HepG2 (cell line): ENCODE data around the gene CMIP. TPM values are rescaled to one million over a fixed set of nuclear protein-coding genes. Genes with fewer than 3 reads are reported as not detected.
A peak's percentile ranks its signal among the peaks of the same experiment; 100 is the strongest.

Experiments
- ATF7 ChIP-seq, 2 experiments: fragments of 450-650 bp in 1 of 2; sonication (generic) in 1 of 2; formaldehyde crosslinking in 1 of 2; IDR thresholded peaks; 2 replicates each; pipeline versions ENCODE4 v1.4.0 to v1.6.1; 2016 to 2020; ENCODE audit warnings: antibody characterized with exemption in 1 of 2, mild to moderate bottlenecking in 1 of 2, missing genetic modification reagents in 1 of 2
- BORCS8-MEF2B ChIP-seq: sonication (generic); formaldehyde crosslinking; IDR thresholded peaks from 2 replicates; pipeline ENCODE4 v1.8.0; 2022; ENCODE audit warnings: mild to moderate bottlenecking, missing genetic modification reagents
- E2F5 ChIP-seq: sonication (generic); formaldehyde crosslinking; conservative IDR thresholded peaks from 2 replicates; pipeline ENCODE4 v1.4.0; 2020; ENCODE audit warnings: missing genetic modification reagents
- GMEB1 ChIP-seq: sonication (generic); formaldehyde crosslinking; IDR thresholded peaks from 2 replicates; pipeline ENCODE4 v1.5.1; 2020; ENCODE audit warnings: missing genetic modification reagents, mild to moderate bottlenecking, borderline replicate concordance
- ISL2 ChIP-seq: sonication (generic); formaldehyde crosslinking; IDR thresholded peaks from 2 replicates; pipeline ENCODE4 v1.5.0; 2020; ENCODE audit warnings: missing genetic modification reagents
- MED1 ChIP-seq: sonication (generic); formaldehyde crosslinking; IDR thresholded peaks from 2 replicates; pipeline ENCODE4 v1.4.0; 2020; ENCODE audit warnings: missing genetic modification reagents
- MLLT10 ChIP-seq: sonication (generic); formaldehyde crosslinking; IDR thresholded peaks from 2 replicates; pipeline ENCODE4 v1.4.0; 2020; ENCODE audit warnings: missing genetic modification reagents
- RARG ChIP-seq: sonication (generic); formaldehyde crosslinking; IDR thresholded peaks from 2 replicates; pipeline ENCODE4 v1.4.0; 2020; ENCODE audit warnings: low read depth, mild to moderate bottlenecking, missing genetic modification reagents
- SATB2 ChIP-seq: sonication (generic); formaldehyde crosslinking; IDR thresholded peaks from 2 replicates; pipeline ENCODE4 v1.5.0; 2020; ENCODE audit warnings: missing genetic modification reagents
- TFDP2 ChIP-seq: sonication (generic); formaldehyde crosslinking; IDR thresholded peaks from 2 replicates; pipeline ENCODE4 v1.4.0; 2020; ENCODE audit warnings: missing genetic modification reagents
- XRCC5 ChIP-seq: fragments of 200-400 bp; formaldehyde crosslinking; optimal IDR thresholded peaks from 2 replicates; pipeline ENCODE3; 2017; ENCODE audit warnings: mild to moderate bottlenecking, low read length
- ZNF350 ChIP-seq: sonication (generic); formaldehyde crosslinking; IDR thresholded peaks from 2 replicates; pipeline ENCODE4 v1.4.0; 2020; ENCODE audit warnings: mild to moderate bottlenecking, low read depth, missing genetic modification reagents, borderline replicate concordance
- ZNF430 ChIP-seq: sonication (generic); formaldehyde crosslinking; IDR thresholded peaks from 2 replicates; pipeline ENCODE4 v1.9.0; 2021; ENCODE audit warnings: mild to moderate bottlenecking, missing genetic modification reagents
- ZNF768 ChIP-seq: sonication (generic); formaldehyde crosslinking; IDR thresholded peaks from 2 replicates; pipeline ENCODE4 v1.4.0; 2020; ENCODE audit warnings: missing genetic modification reagents
- ZNF788 ChIP-seq: sonication (generic); formaldehyde crosslinking; IDR thresholded peaks from 2 replicates; pipeline ENCODE4 v1.5.0; 2020; ENCODE audit warnings: mild to moderate bottlenecking, missing genetic modification reagents, borderline replicate concordance
- ZNF839 ChIP-seq: sonication (generic); formaldehyde crosslinking; IDR thresholded peaks from 2 replicates; pipeline ENCODE4 v1.4.0; 2020; ENCODE audit warnings: missing genetic modification reagents, mild to moderate bottlenecking, borderline replicate concordance
- polyA plus RNA-seq, 8 experiments: library from polyadenylated mRNA; depleted of rRNA in 3 of 8; stranded (reverse) in 7 of 8; unstranded in 1 of 8; fragments of >200 nt; fragmentation: Illumina TruSeq in 4 of 8; extraction: Trizol in 4 of 8; gene quantifications; 2 replicates each; pipeline versions ENCODE4 v1.2.1 to v1.2.3, GENCODE V29; 2011 to 2016; ENCODE audit warnings: low read depth in 4 of 8, missing spikeins in 1 of 8, mixed read lengths in 1 of 8; ENCODE audit not compliant: insufficient read depth in 1 of 8
- total RNA-seq, 5 experiments: library from RNA; depleted of rRNA; stranded (reverse); fragments of >200 nt; fragmentation: Illumina TruSeq; extraction: Trizol; gene quantifications; 2 replicates each; pipeline ENCODE4 v1.2.3, GENCODE V29; 2016; ENCODE audit warnings: low read depth in 1 of 5
- TF ChIP-seq, protein P1 (sequence below): sonication (generic); formaldehyde crosslinking; IDR thresholded peaks from 2 replicates; pipeline ENCODE4 v1.4.0; 2020; ENCODE audit warnings: mild to moderate bottlenecking, low read depth, missing genetic modification reagents
- TF ChIP-seq, protein P2 (sequence below): sonication (generic); formaldehyde crosslinking; IDR thresholded peaks from 2 replicates; pipeline ENCODE4 v1.8.1; 2022; ENCODE audit warnings: mild to moderate bottlenecking, missing genetic modification reagents
- TF ChIP-seq, protein P3 (sequence below): sonication (generic); formaldehyde crosslinking; IDR thresholded peaks from 2 replicates; pipeline ENCODE4 v1.8.0; 2022; ENCODE audit warnings: mild to moderate bottlenecking, missing genetic modification reagents

The CMIP gene
- total and polyA plus RNA-seq, 2 of the 13 experiments (the other 11 are each of a cell fraction or from before 2014, with no cell fraction given) = 10.9 to 18.1 TPM

DNA sequence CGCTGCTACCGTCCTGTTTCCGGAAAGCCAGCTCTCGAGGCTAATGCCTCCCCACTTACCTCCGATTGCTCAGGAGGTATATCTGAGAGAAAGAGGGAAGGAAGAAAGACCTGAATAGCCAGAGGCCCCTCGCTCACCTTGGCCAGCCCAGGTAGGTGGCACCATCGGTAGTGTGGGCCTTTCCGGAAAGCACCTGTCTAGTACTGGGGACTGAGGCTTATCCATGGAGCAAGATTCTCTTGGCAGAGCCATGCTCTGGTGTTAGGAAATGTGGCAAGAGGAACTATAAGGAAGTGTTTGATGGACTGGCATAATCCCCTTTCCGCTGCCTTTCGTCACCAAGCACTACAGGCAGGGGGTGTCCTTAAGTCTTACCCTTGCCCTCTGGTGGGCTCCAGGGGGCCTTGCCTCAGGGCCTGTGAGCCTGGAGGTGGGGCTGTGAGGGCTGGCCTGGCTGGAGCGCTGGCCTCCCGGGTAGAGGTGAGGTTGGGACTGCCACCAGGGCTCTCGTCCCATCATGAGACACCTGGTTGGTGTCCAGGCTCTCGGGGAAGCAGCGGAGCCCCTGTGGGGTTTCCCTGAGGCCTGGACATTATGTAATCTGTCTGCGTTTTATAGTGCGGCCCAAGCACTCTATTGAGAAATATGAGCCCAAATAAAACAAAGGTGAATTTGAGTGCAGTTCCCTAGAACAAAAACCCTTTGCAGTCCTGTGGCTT lies 2.9 kb downstream of the CMIP start (continued):
- TF ChIP-seq GMEB1 (CRISPR knock-in tag) (no peak), ZNF839 (CRISPR knock-in tag) (no peak), MLLT10 (CRISPR knock-in tag) (no peak), ZNF350 (no peak), TFDP2 (CRISPR knock-in tag) (no peak), ZNF768 (CRISPR knock-in tag) (peak; percentile 46; the same call in 1 of the 2 replicates), BORCS8-MEF2B (peak; percentile 55; the same call in 1 of the 2 replicates), SATB2 (CRISPR knock-in tag) (no peak), RARG (CRISPR knock-in tag) (no peak), E2F5 (CRISPR knock-in tag) (no peak), MED1 (CRISPR knock-in tag) (no peak; the same call in 1 of the 2 replicates), ATF7 (IDR thresholded peaks at IDR 0.05) (no peak), ATF7 (CRISPR knock-in tag; IDR thresholded peaks at IDR 0.05) (no peak), ISL2 (CRISPR knock-in tag) (no peak), ZNF430 (CRISPR knock-in tag) (0 out of 2 replicates have a peak, but pooled peaks have one; percentile 49), XRCC5 (peak; percentile 63), ZNF788 (CRISPR knock-in tag) (0 out of 2 replicates have a peak, but pooled peaks have one; percentile 55)
- TF ChIP-seq, protein P1, sequence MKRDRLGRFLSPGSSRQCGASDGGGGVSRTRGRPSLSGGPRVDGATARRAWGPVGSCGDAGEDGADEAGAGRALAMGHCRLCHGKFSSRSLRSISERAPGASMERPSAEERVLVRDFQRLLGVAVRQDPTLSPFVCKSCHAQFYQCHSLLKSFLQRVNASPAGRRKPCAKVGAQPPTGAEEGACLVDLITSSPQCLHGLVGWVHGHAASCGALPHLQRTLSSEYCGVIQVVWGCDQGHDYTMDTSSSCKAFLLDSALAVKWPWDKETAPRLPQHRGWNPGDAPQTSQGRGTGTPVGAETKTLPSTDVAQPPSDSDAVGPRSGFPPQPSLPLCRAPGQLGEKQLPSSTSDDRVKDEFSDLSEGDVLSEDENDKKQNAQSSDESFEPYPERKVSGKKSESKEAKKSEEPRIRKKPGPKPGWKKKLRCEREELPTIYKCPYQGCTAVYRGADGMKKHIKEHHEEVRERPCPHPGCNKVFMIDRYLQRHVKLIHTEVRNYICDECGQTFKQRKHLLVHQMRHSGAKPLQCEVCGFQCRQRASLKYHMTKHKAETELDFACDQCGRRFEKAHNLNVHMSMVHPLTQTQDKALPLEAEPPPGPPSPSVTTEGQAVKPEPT (CRISPR knock-in tag) = no peak
- TF ChIP-seq, protein P2, sequence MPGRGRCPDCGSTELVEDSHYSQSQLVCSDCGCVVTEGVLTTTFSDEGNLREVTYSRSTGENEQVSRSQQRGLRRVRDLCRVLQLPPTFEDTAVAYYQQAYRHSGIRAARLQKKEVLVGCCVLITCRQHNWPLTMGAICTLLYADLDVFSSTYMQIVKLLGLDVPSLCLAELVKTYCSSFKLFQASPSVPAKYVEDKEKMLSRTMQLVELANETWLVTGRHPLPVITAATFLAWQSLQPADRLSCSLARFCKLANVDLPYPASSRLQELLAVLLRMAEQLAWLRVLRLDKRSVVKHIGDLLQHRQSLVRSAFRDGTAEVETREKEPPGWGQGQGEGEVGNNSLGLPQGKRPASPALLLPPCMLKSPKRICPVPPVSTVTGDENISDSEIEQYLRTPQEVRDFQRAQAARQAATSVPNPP (CRISPR knock-in tag) = no peak
- TF ChIP-seq, protein P3, sequence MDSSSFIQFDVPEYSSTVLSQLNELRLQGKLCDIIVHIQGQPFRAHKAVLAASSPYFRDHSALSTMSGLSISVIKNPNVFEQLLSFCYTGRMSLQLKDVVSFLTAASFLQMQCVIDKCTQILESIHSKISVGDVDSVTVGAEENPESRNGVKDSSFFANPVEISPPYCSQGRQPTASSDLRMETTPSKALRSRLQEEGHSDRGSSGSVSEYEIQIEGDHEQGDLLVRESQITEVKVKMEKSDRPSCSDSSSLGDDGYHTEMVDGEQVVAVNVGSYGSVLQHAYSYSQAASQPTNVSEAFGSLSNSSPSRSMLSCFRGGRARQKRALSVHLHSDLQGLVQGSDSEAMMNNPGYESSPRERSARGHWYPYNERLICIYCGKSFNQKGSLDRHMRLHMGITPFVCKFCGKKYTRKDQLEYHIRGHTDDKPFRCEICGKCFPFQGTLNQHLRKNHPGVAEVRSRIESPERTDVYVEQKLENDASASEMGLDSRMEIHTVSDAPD = no peak
